ENCODE results near the gene CDH4. TPM values are rescaled to one million over a fixed set of nuclear protein-coding genes. Genes with fewer than 3 reads are reported as not detected.

The CDH4 gene
- total and polyA plus RNA-seq, 7 donors = under 0.01 to 0.06 TPM; not detected in 5

- Histone ChIP-seq H3K27me3 (peaks cover 0 to 76% (median 20%) of the 10 kb centered on the region in 3 donors), H3K36me3 (no peaks in the 10 kb centered on the region)
- WGBS, 2 donors = 93 to 94% methylated on average over 25 of the region's 25 CpGs
Observed at GRCh38 chr20:61522498-61523090, 270.5 kb downstream of the CDH4 start.

GRCh38 chr20:61523145-61523544 lies 271.1 kb downstream of the CDH4 start:
- peaks cover 0 to 81% (median 18%) of the 10 kb centered on the region in 3 donors for H3K27me3 ChIP-seq
- intact Hi-C loops (cut with DNase I) = no loop called here
- H3K27ac ChIP-seq = no peak overlapping the region
- DNase-seq = no peak
- 92 to 93% methylated on average over 19 of the region's 19 CpGs for WGBS, 2 donors
- no peaks in the 10 kb centered on the region for H3K36me3 ChIP-seq
- no peaks in the 10 kb centered on the region for H3K4me1 ChIP-seq
- TF ChIP-seq EP300 (IDR thresholded peaks at IDR 0.05) (no peak), POLR2A (IDR thresholded peaks at IDR 0.05) (no peak), CTCF (IDR thresholded peaks at IDR 0.05) (no peak), POLR2AphosphoS5 (IDR thresholded peaks at IDR 0.05) (no peak)
- H3K9me3 ChIP-seq = no peaks in the 10 kb centered on the region
- H3K4me3 ChIP-seq = no peak overlapping the region

More at GRCh38 chr20:61522498-61523090, 270.5 kb downstream of the CDH4 start:
- Histone ChIP-seq H3K4me1 (no peaks in the 10 kb centered on the region), H3K27ac (no peak overlapping the region), H3K4me3 (no peak overlapping the region), H3K9me3 (no peaks in the 10 kb centered on the region)
- no peak for DNase-seq
- intact Hi-C loops (cut with DNase I) = no loop called here
- no peak for TF ChIP-seq CTCF (IDR thresholded peaks at IDR 0.05)
- no peak for TF ChIP-seq POLR2A (IDR thresholded peaks at IDR 0.05)

DNA sequence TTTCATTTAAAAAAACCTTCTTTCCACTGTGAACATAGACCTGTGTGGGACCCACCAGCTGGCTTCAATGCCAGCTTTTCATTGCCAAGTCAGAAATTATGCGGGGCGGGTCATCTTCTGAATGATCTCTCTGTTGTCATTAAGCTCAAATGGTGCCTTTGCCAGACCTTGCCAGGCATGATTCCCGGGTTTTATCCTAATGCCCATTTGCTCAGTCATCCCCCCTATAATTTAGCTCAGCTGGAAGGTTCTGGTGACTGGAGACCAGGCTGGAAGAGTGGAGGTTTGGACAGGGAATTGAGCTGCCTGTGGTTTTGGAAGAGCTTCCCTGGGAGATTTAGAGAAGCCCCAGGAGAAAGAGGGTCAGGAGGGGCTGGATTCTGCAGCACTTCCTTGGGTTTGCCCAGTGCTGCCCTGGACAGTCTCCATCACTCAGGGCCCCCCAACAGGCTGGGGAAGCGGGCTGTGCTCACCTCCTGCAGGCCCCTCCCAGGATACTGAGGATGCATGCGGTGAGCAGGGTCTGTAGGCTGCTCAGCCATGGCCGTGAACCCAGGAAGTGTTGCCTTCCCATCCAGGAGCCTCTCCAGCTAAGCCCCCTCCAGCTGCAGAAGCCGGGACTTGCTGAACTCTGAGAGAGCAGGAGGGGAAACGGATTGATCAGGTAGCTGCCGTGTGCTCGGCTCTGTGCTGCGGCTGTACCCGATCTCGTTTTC lies 273.0 kb downstream of the CDH4 start:
- Histone ChIP-seq H3K27me3 (peaks cover 0 to 68% (median 3%) of the 10 kb centered on the region in 3 donors), H3K4me3 (no peak overlapping the region), H3K4me1 (no peaks in the 10 kb centered on the region), H3K27ac (no peak overlapping the region), H3K9me3 (no peaks in the 10 kb centered on the region), H3K36me3 (no peaks in the 10 kb centered on the region)
- intact Hi-C loops (cut with DNase I) = no loop called here
- no peak for DNase-seq
- 67 to 72% methylated on average over 13 of the region's 13 CpGs for WGBS, 2 donors
- no peak for TF ChIP-seq POLR2AphosphoS5 (IDR thresholded peaks at IDR 0.05)
- TF ChIP-seq CTCF (IDR thresholded peaks at IDR 0.05) = no peak
- no peak for TF ChIP-seq POLR2A (IDR thresholded peaks at IDR 0.05)

DNA sequence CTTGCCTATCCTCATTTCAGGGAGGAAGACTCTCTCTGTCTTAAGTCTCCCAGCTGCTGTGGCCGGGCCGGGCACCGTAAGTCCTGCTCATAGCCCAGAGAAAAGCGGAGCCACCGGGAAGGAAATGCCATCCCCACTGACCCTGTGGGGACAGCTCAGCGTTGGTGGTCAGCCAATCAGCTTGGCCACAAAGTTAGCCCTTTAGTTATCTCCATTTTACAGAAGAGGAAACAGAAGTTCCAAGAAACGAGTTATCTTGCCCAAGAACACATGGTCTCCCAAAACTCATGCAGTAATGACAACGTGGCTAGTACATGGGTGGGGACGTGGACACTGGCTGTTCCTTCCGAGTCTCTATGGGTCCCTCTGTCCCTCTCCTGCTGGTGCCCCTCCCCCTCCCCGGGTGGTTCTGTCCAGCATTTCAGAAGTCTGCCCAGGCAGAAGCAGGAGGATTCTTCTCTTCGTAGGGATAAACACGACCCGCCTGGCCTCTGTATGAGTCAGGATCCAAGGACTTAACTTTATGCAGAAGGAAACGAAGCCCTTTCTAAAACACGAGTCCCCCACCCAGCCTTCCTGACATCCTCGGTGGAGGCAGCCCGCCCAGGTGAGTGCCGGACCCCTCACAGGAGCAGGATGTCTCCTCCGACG lies 273.8 kb downstream of the CDH4 start:
- Histone ChIP-seq H3K27me3 (peaks cover 0 to 61% (median 0%) of the 10 kb centered on the region in 3 donors), H3K4me3 (no peak overlapping the region), H3K4me1 (no peaks in the 10 kb centered on the region), H3K27ac (no peak overlapping the region), H3K9me3 (no peaks in the 10 kb centered on the region), H3K36me3 (no peaks in the 10 kb centered on the region)
- intact Hi-C loops (cut with DNase I) = no loop called here
- 53 to 56% methylated on average over 21 of the region's 21 CpGs for WGBS, 2 donors
- no peak for TF ChIP-seq EP300 (IDR thresholded peaks at IDR 0.05)
- no peak for TF ChIP-seq POLR2AphosphoS5 (IDR thresholded peaks at IDR 0.05)
- no peak for TF ChIP-seq CTCF (IDR thresholded peaks at IDR 0.05)
- no peak for TF ChIP-seq POLR2A (IDR thresholded peaks at IDR 0.05)
- no peak for DNase-seq

All from sigmoid colon (tissue), 7 donors.